NCI-H2196 (cell line): Measurements from ENCODE around the gene HHATL.

ENCODE experiments used
- DNase-seq: peaks from one replicate; lab custom pipeline; 2025; ENCODE audit not compliant: unreplicated experiment; lab: John Stamatoyannopoulos, UW

The HHATL gene

DNA sequence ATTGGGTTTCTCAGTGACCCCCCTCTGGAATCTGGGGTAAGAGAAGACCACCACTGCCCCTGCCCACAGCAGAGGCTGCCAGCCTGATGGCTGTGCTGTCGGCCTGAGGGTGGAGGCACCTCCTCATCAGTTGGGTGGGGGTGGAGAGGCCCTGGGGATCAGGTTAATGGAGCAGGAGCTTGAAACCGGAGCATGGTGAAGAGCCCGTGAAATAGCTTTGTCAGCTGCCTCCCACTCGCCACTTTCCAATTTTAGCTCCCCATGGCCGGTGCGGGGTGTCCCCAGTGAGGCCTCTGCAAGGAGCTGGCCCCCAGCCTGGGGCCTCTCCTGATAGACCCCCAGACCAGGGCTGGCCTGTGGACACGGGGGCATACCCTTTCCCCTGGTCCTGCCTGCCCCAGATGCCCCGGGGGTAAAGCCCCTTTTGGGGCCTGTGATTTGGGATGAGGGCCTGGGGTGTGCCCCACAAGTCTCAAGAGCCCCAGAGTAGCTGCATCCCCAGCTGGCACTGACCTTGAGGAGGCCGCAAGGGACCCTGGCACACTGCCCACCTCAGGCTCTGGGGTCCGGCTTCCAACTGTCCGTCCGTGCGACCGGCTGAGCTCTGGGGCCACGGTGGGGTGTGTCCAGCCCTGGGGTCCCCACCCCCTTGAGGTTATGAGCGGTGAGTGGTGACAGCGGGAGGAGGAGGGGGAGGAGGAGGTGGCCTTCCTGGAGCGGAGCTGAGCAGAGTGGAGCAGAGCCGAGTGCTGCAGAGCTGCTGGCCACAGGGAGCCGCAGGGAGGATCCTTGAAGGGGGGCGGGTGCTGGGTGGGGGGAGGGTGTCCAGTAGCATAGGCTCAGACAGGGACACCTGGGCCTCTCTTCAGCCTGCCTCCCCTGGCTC lies at the start of gene HHATL:
HHATL (minus strand) TSS at position 733 of the 886 bp plus-strand sequence. CDS start 1,972 bp downstream, outside the sequence.
- DNase-seq: no peak

DNA sequence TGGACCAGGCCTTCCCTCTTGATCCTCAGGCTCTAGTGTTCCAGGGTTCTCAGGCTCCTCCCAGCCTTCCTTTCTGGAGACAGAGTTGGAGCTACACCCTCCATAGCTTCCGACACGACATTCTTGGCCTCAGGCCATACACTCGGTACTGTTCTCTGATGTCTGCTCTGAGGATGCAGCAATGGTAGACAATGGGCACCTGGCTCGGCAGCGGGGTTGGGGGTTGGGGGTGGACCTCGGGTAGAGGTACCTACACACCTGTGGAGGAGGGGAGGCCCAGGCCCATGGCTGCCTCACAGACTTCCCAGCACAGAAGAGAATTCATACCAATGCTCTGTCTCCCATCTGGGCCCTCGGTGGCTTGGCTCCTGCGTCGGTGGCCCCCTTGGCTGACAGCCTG lies 49.0 kb upstream of the HHATL start:
- no peak for DNase-seq

- no peak for DNase-seq
These were observed 48.2 kb upstream of the HHATL start for GRCh38 chr3:42750834-42751233.

DNA sequence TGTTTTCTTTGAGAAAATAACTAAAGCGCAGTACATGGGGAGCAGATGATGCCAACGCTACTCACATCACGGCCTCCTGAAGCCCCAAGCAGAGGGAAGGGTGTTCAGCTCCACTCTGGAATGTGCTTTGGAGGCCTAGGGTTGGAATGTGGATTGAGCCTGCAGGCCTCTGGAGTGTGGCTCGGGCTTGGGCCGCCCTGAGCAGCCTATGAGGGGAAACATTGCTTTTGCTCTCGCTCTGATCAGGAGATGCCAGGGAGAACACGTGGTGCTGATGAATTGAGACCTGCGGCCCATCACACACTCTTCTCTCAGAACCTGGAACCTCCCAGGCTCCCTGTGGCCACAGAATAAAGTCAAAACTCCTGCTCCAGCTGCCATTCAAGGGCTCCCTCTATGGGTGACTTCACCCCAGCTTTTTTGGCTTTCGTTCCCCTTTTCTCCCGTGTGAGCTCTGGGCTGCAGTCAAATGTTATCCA lies 47.2 kb upstream of the HHATL start:
- DNase-seq: no peak

- no peak for DNase-seq
These were observed 46.6 kb upstream of the HHATL start for GRCh38 chr3:42749025-42749752.

- no peak for DNase-seq
These were observed 45.0 kb upstream of the HHATL start for GRCh38 chr3:42747581-42747980.

- peak; percentile 50 for DNase-seq
These were observed 44.2 kb upstream of the HHATL start for GRCh38 chr3:42746455-42747450.

DNA sequence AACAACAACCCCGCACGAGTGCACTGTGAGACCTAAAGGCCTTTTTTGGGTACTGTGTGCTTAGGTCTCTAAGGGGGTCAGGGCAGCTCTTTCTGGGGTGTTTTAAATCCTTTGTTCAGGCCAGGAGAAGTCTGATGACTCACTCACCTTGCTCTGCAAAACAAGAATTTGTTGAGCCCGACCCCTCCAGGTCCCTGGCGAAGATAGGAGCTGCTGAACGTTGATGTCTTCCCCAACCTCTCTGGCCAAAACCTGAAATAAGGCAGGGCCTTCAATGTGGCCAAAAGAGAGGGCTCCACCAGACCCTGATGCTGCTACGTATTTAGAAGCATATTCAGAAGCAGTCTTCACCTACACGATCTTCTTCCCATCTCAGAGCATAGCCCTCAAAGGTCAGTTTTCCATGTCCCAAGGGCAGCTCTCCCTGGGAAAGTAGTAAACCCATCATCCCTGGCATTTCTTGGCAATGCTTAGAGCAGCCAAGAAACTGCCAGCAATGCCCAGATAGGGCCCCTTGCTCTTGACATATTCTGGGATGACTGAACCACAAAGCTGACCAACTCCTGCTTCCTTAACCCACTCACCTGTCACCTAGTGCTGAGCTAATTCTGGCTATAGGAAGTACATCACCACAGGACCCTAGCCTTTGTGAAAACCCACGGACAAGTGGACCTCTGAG lies 43.3 kb upstream of the HHATL start:
- no peak for DNase-seq

- DNase-seq: no peak
These were observed 42.7 kb upstream of the HHATL start for GRCh38 chr3:42745291-42745745.

DNA sequence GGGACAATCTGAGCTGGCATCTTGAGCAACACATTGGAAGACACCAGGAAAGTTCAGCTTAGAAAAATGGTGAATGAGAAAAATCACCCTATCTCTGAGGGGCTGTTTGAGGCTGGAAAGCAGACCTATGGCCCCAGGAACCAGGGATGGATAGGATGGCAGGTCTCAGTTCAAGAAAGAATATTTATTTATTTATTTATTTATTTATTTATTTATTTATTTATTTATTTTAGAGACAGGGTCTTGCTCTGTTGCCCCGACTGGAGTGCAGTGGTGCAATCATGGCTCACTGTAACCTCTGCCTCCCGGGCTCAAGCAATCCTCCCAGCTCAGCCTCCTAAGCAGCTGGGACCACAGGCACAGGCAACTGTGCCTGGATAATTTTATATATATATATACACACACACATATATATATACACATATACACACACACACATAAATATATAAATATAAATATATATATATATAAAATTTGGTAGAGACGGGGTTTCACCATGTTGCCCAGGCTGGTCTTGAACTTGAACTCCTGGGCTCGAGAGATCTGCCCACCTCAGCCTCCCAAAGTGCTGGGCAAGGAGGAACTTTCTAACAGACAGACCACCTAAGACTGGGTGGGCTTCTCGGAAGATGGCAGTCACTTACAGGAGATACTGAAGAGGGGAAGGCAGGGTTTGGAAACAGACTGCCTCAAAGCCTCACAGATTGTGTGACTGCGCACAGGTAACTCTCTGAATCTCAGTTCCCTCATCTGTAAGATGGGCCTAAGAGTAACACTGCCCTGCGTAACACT lies 40.8 kb upstream of the HHATL start:
- no peak for DNase-seq

DNA sequence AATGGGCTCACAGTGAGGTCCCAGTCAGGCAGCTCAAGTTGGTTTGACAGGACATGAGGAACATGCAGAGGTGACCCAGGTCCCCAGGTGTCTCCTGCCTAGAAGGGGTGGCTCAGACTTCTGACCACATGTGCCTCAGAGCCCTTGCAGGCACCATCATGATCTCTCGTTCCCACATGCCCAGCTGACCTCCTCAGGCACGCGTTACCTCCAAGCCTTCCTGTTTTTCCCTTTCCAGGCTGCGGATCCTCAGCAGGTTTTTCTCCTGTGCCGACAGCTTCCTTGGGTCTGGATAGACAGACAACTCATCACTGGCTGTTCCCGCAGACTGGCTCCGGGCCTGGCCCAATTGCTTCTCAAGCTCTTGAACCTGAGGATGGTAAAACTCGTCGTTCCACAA lies 40.1 kb upstream of the HHATL start:
- no peak for DNase-seq

GRCh38 chr3:42742259-42742658 lies 39.7 kb upstream of the HHATL start:
- DNase-seq: no peak

DNA sequence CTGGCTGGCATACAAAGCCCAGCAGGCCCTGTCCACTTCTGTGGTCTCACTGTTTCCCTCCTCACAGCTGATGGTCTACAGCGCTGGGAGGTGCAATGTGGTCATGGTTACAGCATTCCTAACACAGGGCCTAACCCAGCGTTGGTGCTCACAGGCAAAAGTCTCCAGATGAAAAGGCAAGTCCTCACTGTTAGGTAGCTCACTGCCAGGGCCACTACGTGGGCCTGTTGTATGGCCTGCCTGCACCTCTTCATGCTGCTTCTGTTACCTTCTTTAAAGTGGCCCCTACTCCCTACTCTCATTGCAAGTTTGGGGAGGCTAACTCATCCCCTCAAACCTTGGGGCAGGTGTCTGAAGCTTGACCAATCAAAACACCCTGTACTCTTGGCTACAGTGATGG lies 39.2 kb upstream of the HHATL start:
- no peak for DNase-seq

GRCh38 chr3:42739401-42740158 lies 37.0 kb upstream of the HHATL start:
- no peak for DNase-seq

DNA sequence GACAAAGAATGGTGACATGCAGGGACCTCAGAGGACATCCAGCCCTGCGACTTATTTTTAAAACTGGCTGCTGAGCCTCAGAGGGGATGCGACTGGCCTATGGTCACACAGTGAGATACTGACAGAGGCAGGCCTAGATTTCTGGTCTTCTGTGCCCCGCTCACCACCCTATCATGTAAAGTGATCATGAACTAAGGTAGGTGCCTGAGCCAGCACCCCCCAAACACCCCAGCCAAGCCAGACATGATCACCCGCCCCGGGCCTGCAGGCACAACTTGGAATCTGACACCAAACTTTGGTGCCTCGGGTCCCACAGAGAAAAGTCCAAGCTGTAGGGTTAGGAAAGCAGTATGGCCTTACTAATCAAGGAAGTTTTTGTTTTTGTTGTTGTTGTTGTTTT lies 33.9 kb upstream of the HHATL start:
- DNase-seq: no peak

- peak; percentile 14 for DNase-seq
These were observed 33.5 kb upstream of the HHATL start for GRCh38 chr3:42736081-42736480.

DNA sequence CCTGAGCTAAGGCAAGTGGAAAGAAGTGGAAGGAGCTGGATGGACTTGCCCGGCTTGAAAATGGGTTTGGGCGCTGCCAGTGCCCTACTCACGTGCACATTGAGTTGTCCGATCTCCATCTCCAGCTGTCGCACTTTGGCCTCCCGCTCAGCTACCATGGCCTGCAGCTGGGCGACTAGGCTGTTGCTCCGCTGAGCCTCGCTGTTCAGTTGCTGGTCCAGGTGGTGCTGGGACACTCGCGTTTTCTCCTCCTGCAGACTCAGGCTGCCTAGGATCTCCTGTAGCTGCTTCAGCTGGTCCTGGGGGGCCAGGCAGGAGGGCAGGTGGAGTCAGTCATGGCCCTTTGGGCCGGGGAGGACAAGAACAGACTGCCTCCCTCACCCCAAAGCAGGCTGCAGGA lies 33.0 kb upstream of the HHATL start:
- no peak for DNase-seq

DNA sequence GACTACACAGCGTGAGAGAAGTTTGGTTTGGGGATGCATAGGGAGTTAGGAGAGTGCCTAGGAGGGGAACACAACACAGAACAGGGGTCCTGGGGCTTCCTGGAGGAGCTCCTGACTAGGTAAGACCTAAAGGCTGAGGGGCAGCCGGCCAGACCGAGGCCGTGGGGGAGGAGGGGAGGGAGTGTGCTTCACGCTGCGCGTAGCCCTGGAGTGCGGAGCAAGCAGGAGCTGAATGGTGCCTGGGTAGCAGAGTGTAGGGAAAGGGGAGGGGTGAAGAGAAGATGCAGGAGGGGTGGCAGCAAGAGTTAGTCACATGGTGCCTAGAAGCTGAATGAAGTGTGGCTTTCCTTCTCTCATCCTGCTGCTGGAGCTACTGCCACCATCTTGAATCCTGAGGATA lies 32.4 kb upstream of the HHATL start:
- no peak for DNase-seq
